Fibroblast of skin of back (primary cell): ENCODE measurements around the gene FOXP3.

Experiments used
- DNase-seq: peaks from one replicate; pipeline ENCODE4 v3.0.0-alpha.2; 2013

FOXP3 gene

DNA sequence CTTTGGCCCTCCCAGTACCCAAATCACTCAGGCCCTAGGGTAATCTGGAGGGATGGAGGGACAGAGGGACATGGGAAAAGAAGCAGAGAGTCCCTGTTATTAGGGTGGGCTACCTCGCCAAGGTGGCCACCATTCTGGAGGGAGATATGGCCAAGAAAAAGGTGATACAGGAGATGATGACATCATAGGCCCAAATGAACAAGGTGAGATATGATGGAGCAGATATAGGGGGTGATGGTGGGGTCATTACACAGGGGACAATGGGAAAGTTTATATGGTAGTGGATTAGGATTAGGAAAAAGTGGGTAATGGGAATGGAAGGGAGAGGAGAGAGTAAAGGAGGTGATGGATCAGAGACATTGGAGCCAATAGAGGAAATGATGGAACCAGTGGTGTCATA, 51.6 kb downstream of the FOXP3 start:
- DNase-seq = no peak

DNA sequence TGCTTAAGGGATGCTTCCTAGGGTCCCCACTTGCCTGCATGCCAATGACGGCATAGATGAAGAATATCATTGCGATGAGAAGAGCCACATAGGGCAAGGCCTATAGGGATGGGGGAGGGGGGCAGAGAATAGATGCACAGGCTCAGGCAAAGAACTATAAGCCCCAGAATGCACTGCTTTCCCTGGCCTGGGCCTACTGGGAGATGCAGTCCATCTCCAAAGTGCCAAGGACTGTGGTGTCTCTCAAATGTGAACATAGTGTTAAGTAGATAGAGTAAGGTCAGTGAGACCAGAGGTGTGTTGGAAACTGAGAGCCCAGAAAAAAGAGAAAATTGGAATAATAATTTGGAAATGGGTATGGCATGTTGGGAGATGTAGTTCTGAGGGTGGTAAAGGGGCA, 52.3 kb downstream of the FOXP3 start:
- DNase-seq = no peak

DNA sequence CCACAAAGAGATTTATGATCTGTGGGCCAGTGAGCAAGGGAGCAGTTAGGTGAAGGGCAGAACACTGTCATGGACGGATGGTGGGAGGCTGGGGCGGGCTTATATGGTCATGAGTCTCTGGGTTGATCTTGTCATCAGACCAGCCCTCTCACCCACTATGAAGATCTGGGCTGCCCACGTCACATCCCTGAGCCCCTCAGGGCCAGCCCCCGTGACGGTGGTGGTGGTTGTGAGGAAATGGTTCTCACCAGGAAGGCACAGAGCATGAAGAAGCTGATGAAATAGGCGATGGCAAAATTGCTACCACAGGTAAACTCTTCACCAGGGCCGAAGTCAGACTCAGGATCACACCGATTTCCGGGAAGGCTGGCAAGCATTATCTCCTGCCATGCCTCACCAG, 53.4 kb downstream of the FOXP3 start:
- DNase-seq = no peak

DNA sequence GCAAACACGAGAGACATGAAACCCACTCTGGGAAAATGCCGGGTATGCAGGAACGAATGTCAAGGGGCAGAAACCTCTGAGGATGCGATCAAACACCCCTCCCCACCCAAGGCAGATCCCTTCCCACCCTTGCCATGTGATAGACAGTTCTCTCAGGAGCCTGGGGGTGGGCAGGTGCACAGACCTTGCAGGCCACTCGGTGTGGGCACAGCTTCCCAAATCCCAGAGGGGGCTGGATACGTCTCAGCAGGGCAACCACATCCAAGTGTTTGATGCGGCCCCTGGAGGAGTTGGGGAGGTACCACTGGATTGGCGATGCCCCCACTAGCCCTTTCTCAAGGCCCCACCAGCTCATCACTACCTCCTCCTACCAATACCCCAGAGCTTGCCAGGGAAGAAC, 54.1 kb downstream of the FOXP3 start:
- DNase-seq = no peak

DNA sequence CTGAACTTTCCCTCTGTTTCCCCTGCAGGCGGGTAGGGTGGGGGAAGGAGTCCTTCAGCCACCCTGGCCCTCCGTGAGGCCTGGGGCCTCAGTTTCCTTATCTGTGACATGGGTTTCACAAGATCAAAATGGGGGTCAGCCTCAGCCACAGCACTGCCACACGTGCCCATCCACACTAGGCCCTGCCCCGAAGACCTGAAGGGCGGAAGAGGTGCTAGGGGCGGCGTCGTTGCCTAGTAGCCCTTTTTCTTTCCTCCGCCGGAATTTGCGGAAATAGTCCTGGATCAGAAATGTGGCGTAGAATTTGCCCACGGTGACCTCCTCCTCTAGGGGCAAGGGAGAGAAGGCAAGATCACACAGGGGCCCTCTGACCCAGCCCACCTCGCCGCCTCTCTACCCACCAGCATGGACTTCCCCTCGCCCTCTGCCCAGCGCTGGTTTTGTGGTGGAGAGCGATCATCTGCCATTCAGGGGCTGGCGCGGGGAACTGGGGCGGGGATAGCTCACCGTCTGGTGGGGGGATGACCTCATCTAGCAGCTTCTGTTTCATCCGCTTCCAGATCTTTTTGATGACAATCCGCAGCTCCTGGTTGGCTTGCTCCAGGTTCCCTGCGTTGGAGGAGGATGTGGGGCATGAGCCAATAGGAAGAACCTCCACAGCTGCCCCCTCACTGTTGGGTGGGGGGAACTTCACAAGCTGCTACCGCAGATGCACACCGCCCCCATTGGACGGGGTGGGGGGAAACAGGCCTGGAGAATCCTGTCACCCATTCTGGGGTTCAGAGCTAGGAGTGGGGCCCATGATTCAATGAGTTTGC, 54.9 kb downstream of the FOXP3 start:
- no peak for DNase-seq

DNA sequence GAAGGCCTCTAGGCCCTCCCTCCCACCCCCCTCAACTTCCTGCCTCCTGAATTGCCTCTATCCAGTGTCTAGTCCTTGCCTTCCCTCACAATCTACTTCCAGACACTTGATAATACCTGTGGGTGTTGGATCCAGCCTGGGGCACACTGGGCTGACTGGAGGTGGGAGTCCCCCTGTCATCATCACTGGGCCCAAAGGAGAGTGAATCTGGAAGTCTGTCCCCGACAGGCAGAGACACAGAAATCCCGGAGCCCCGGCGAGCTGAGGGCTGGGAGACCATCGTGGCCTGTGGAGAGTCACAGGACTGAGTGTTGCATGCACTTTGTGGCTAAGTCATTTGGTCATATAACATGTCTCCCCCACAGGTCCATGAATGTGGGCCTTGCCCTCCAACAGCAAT, 56.1 kb downstream of the FOXP3 start:
- DNase-seq = no peak

DNA sequence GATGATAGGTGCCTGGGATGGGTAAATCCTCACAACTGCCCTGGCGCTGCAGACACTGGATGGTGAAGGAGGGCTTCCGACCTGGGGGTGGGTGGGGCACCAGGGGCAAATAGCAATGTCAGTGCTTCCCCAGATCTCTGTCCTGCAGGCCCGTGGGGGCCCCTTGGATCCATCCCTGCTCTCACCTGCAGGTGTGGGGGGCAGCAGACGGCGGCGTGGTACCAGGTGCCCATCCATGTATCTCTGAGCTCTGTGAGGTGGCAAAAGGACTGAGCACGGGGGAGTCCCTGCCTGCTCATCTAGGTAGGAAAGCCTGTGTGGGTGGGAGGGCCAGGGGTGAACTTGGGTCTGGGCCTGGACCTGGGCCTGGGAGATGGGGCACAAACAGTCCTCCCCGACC, 58.0 kb downstream of the FOXP3 start:
- no peak for DNase-seq

DNA sequence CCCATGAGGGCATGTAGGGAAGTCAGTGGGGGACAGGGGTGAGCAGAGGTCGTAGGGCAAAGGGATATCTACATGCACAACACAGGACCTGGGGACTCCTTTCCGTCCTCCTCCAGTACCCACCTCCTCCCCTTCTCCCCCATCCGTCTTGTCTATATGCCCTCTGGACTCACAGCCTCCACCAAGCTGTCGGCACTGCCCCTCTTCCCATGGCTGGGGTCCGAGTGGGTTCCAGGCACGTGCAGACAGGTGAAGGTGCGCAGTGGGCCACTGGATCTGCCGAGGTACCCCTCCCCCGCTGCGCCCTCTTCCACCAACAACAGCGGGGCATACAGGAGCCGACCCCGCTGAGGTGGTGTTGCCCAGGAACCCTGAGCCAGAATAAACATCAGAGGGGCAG, 59.1 kb downstream of the FOXP3 start:
- DNase-seq = no peak

DNA sequence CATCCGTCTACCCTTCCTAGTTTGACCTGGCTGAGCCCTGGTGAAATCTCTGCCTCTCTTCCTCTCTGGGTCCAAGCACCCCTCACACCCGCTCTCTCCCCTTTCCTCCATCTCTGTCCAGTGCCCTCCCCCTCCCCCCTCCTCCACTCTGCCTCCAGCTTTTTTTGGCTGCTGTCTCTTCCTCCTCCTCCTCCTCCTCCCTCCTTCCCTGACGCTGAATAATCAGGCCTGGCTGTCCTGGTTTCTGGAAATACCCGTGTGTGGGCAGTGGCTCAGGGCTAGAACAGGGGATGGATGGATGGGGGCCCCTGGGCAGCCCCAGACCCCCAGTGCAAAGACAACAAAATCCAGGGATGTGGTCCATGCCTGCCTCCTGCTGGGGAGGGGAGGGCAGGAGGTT, 59.8 kb downstream of the FOXP3 start:
- DNase-seq = no peak

DNA sequence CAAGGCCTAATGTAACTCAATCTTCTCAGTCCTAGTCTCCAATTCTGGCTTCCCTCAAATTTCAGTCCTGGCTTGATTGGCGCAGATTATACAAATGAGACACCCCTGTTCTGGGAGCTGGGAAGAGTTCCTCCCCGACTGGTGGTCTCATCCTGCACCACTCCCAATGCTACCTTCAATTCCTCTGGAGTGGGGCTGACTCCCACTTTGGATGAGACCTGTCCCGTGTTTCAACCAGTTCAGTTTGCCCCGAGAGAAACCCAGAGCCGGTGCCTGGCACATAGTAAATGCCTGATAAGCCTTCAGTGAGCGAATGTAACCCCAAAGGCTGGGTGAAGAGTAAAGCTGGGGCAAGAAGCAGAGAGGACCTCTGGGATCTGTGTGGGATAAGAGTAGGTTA, 60.5 kb downstream of the FOXP3 start:
- DNase-seq = no peak

DNA sequence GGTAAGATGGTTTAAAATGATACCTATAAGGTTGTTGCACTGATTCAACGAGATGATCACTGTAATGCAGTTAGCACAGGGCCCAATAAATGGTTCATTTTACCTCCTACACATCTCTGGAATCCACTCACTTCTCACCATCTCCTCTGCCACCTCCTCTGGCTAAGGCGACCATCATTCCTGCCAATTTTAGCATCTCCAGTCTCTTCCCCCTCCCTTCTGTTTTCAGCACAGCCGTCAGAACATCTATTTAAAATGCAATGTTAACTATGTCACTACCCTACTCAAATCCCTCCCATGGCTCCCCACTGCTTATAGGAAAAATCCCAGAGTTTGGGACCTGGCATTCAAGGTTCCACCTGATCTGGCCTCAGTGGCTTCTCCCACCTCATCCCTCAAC, 61.0 kb downstream of the FOXP3 start:
- DNase-seq = no peak

DNA sequence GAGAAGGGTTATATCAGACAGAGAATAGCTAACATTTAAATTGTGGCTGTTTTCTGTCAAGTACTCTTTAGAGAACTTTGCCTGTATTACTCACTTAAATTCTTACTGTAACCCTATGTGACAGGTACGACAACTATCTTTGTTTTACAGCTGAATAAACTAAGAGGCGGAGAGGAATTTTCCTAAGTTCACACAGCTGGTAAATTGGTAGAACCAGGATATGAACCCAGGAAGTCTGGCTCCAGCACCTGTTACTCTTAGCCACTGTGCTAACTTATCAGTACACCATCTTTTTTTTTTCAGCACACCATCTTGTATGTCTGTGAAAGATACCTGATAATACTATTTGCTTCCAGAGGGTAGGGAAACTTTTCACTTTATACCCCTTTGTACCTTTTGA, 62.5 kb downstream of the FOXP3 start:
- no peak for DNase-seq
